Gastrocnemius medialis (tissue), 4 donors: ENCODE measurements around the gene SYNJ2.

Experiments
- CTCF ChIP-seq, 5 experiments: fragments of 450-650 bp in 3 of 5; fragments of 200-600 bp in 2 of 5; sonication (generic) in 2 of 5; IDR thresholded peaks in 4 of 5; conservative IDR thresholded peaks in 1 of 5; 1 replicate in 4 of 5; 2 replicates in 1 of 5; pipeline ENCODE4 v1.5.1; 2016 to 2019; ENCODE audit warnings: antibody characterized with exemption in 5 of 5, mild to moderate bottlenecking in 3 of 5, moderate library complexity in 3 of 5
- POLR2A ChIP-seq, 2 donors: fragments of 450-650 bp; IDR thresholded peaks; one replicate each; pipeline ENCODE4 v1.6.1; 2017; ENCODE audit warnings: antibody characterized with exemption in 2 of 2, mild to moderate bottlenecking in 2 of 2, moderate library complexity in 2 of 2

- no peak for TF ChIP-seq CTCF (IDR thresholded peaks at IDR 0.05 in 4 of 5, conservative IDR thresholded peaks at IDR 0.05 in 1 of 5)
- no peak for TF ChIP-seq POLR2A (IDR thresholded peaks at IDR 0.05)
Measured at GRCh38 chr6:158064725-158065251, 83.1 kb downstream of the SYNJ2 start.
